Peyer's patch (tissue), 4 donors: ENCODE results near the gene CORO7. TPM values are rescaled to one million over a fixed set of nuclear protein-coding genes. Genes with fewer than 3 reads are reported as not detected.

Source experiments
- DNase-seq, 3 donors: peaks; one replicate each; pipeline ENCODE4 v3.0.0-alpha.2; 2017 to 2019
- H3K27ac ChIP-seq, 4 donors: fragments of 200-600 bp; sonication (generic); one replicate each; pipeline ENCODE4 v1.5.1; 2016 to 2019
- H3K27me3 ChIP-seq, 2 donors: fragments of 200-600 bp; sonication (generic); one replicate each; pipeline ENCODE4 v1.5.1; 2019
- H3K36me3 ChIP-seq, 3 donors: fragments of 200-600 bp; sonication (generic); one replicate each; pipeline ENCODE4 v1.5.1; 2016 to 2019
- H3K4me1 ChIP-seq, 4 donors: fragments of 200-600 bp; sonication (generic); one replicate each; pipeline ENCODE4 v1.5.1; 2016 to 2019
- H3K4me3 ChIP-seq, 4 donors: fragments of 200-600 bp; sonication (generic); 1 replicate in 3 of 4; 2 replicates in 1 of 4; pipeline ENCODE4 v1.5.1; 2016 to 2019; ENCODE audit warnings: mild to moderate bottlenecking in 1 of 4
- H3K9me3 ChIP-seq, 4 donors: fragments of 200-600 bp; sonication (generic); one replicate each; pipeline ENCODE4 v1.5.1; 2016 to 2019; ENCODE audit warnings: mild to moderate bottlenecking in 1 of 4
- CTCF ChIP-seq, 6 experiments: fragments of 450-650 bp in 4 of 6; fragments of 200-600 bp in 2 of 6; sonication (generic) in 1 of 6; IDR thresholded peaks; one replicate each; pipeline ENCODE4 v1.5.1; 2017 to 2019; ENCODE audit warnings: antibody characterized with exemption in 6 of 6, mild to moderate bottlenecking in 3 of 6, moderate library complexity in 1 of 6
- POLR2A ChIP-seq, 2 donors: fragments of 450-650 bp; IDR thresholded peaks; one replicate each; pipeline ENCODE4 v1.5.1; 2017; ENCODE audit warnings: antibody characterized with exemption in 2 of 2, mild to moderate bottlenecking in 2 of 2, moderate library complexity in 2 of 2
- total RNA-seq, 4 donors: library from RNA; depleted of rRNA; stranded (reverse); fragments of >200 nt; gene quantifications; one replicate each; pipeline ENCODE4 v1.1.0, GENCODE V29; 2016

Gene CORO7
- total RNA-seq, 4 donors from 2014 or later: 73.4 to 219 (median 110) TPM

- peaks cover 0 to 87% (median 0%) of the 10 kb centered on the region in 3 donors for H3K36me3 ChIP-seq
- TF ChIP-seq POLR2A (IDR thresholded peaks at IDR 0.05) (no peak), CTCF (IDR thresholded peaks at IDR 0.05) (no peak)
Measured at GRCh38 chr16:4393240-4393600, 23.2 kb downstream of the CORO7 start.

GRCh38 chr16:4392382-4393239, 23.8 kb downstream of the CORO7 start:
- H3K9me3 ChIP-seq: no peaks in the 10 kb centered on the region
- peak overlapping the region in 1 of 4 donors; percentile 49 for H3K27ac ChIP-seq
- H3K4me1 ChIP-seq: peaks cover 0 to 7% (median 0%) of the 10 kb centered on the region in 4 donors
- no peak overlapping the region for H3K4me3 ChIP-seq
- H3K27me3 ChIP-seq: no peaks in the 10 kb centered on the region
- no peak for DNase-seq
- H3K36me3 ChIP-seq: peaks cover 0 to 87% (median 0%) of the 10 kb centered on the region in 3 donors
- TF ChIP-seq CTCF (IDR thresholded peaks at IDR 0.05) (no peak), POLR2A (IDR thresholded peaks at IDR 0.05) (no peak)

More at GRCh38 chr16:4393240-4393600, 23.2 kb downstream of the CORO7 start:
- Histone ChIP-seq H3K27ac (no peak overlapping the region), H3K27me3 (no peaks in the 10 kb centered on the region), H3K4me3 (no peak overlapping the region), H3K4me1 (peaks cover 0 to 7% (median 0%) of the 10 kb centered on the region in 4 donors), H3K9me3 (no peaks in the 10 kb centered on the region)
- no peak for DNase-seq

GRCh38 chr16:4391631-4392381, 24.6 kb downstream of the CORO7 start:
- no peak for TF ChIP-seq POLR2A (IDR thresholded peaks at IDR 0.05)
- TF ChIP-seq CTCF (IDR thresholded peaks at IDR 0.05): no peak
- H3K4me1 ChIP-seq: peaks cover 0 to 7% (median 0%) of the 10 kb centered on the region in 4 donors
- H3K9me3 ChIP-seq: no peaks in the 10 kb centered on the region
- no peak overlapping the region for H3K27ac ChIP-seq
- peaks cover 0 to 88% (median 0%) of the 10 kb centered on the region in 3 donors for H3K36me3 ChIP-seq
- no peaks in the 10 kb centered on the region for H3K27me3 ChIP-seq
- no peak overlapping the region for H3K4me3 ChIP-seq
- DNase-seq: no peak

- H3K4me1 ChIP-seq: peaks cover 0 to 7% (median 0%) of the 10 kb centered on the region in 4 donors
- H3K9me3 ChIP-seq: no peaks in the 10 kb centered on the region
- no peak overlapping the region for H3K27ac ChIP-seq
- peaks cover 0 to 86% (median 0%) of the 10 kb centered on the region in 3 donors for H3K36me3 ChIP-seq
- H3K4me3 ChIP-seq: no peak overlapping the region
- H3K27me3 ChIP-seq: no peaks in the 10 kb centered on the region
- no peak for DNase-seq
- TF ChIP-seq POLR2A (IDR thresholded peaks at IDR 0.05): no peak
- TF ChIP-seq CTCF (IDR thresholded peaks at IDR 0.05): no peak
Measured at GRCh38 chr16:4390266-4391260, 25.8 kb downstream of the CORO7 start.
